Breast epithelium (tissue), 4 donors: Measurements from ENCODE around the gene BCAS1. TPM values are rescaled to one million over a fixed set of nuclear protein-coding genes. Genes with fewer than 3 reads are reported as not detected.

Source experiments
- DNase-seq, 2 donors: peaks; one replicate each; pipeline ENCODE4 v3.0.0-alpha.2; 2019; ENCODE audit warnings: low spot score in 2 of 2
- H3K27ac ChIP-seq, 2 donors: fragments of 200-600 bp; sonication (generic) in 1 of 2; one replicate each; pipeline ENCODE4 v1.5.1; 2016 to 2019; ENCODE audit warnings: mild to moderate bottlenecking in 1 of 2
- H3K27me3 ChIP-seq, 2 donors: fragments of 200-600 bp; sonication (generic) in 1 of 2; one replicate each; pipeline versions ENCODE4 v1.5.1 to v1.6.0; 2017 to 2019; ENCODE audit warnings: control low read depth in 1 of 2, mild to moderate bottlenecking in 1 of 2
- H3K36me3 ChIP-seq: fragments of 200-600 bp; one replicate; pipeline ENCODE4 v1.5.1; 2019
- H3K4me1 ChIP-seq, 2 donors: fragments of 200-600 bp; sonication (generic); one replicate each; pipeline ENCODE4 v1.5.1; 2016 to 2019; ENCODE audit warnings: control low read depth in 1 of 2
- H3K4me3 ChIP-seq, 3 donors: fragments of 200-600 bp; sonication (generic); 1 replicate in 2 of 3; 2 replicates in 1 of 3; pipeline ENCODE4 v1.5.1; 2016 to 2019; ENCODE audit warnings: mild to moderate bottlenecking in 3 of 3, moderate library complexity in 2 of 3
- H3K9me3 ChIP-seq, 2 donors: fragments of 200-600 bp; sonication (generic) in 1 of 2; one replicate each; pipeline ENCODE4 v1.5.1; 2016 to 2019; ENCODE audit warnings: control low read depth in 1 of 2
- CTCF ChIP-seq, 3 donors: fragments of 450-650 bp; IDR thresholded peaks; one replicate each; pipeline ENCODE4 v1.5.1; 2016 to 2017; ENCODE audit warnings: antibody characterized with exemption in 3 of 3, mild to moderate bottlenecking in 3 of 3, moderate library complexity in 3 of 3
- POLR2A ChIP-seq: fragments of 450-650 bp; IDR thresholded peaks from one replicate; pipeline ENCODE4 v1.6.1; 2016; ENCODE audit warnings: antibody characterized with exemption, mild to moderate bottlenecking, moderate library complexity
- POLR2AphosphoS5 ChIP-seq, 3 donors: sonication (generic); formaldehyde crosslinking; IDR thresholded peaks; one replicate each; pipeline ENCODE4 v1.6.1; 2017; ENCODE audit warnings: antibody characterized with exemption in 3 of 3
- intact Hi-C: fragments of 100-400 bp; cut with DNase I; formaldehyde crosslinking; loops from one replicate; pipeline ENCODE4 v1.15.1; 2023; ENCODE audit warnings: low total_unique reads
- total RNA-seq, 3 donors: library from RNA; depleted of rRNA; stranded (reverse); fragments of >200 nt; gene quantifications; one replicate each; pipeline ENCODE4 v1.1.0, GENCODE V29; 2016

Gene BCAS1
- total RNA-seq, 3 donors from 2014 or later = 0.98 to 3.1 TPM; not detected in 1

DNA sequence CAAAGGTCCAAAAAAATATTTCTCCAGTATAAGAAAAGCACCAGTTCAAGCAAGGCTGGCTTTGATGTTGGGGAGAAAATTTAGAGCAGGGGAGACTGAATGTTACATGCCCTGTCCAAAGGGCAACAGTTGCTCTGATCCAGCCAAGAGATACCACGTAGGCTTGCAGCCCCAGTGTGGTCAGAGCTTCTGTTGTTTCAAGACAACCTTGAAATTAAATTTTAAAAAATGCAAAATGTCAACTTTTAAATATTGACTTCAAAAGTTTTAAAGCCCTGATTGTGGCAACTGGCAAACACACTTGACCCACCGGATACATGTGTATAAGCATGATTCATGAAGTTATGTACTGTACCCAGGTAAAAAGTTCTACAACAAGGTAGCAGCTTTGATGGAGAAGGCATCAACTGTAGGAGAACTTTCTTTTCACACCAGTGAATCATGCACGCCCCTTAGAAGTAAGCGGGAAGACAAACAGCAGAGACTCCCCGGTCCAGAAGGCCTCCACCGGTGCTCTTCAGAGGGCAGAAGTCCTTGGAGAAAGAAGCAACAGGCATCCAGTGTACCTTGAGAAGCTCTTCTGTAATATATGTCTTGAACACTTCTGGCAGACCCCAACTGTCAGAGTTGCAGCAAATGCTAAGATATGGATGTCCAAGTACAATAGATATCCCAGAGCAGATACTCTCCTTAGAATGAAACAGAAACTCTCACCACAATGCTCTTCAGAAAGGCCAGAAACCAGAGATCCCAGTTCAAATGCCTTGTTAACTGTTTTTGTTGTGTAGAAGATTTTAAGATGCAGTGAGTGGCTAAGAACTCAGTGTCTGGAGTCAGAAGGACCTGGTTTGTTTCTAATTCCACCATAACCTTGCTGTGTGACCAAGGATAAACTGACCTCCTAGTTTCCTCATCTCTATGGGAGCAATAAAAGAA lies 115.4 kb downstream of the BCAS1 start:
- intact Hi-C loops = no loop called here

GRCh38 chr20:53952528-53953096 lies 117.8 kb downstream of the BCAS1 start:
- H3K9me3 ChIP-seq = peaks cover 0 to 3% of the 10 kb centered on the region in 2 donors
- no peaks in the 10 kb centered on the region for H3K27me3 ChIP-seq
- H3K4me1 ChIP-seq = no peaks in the 10 kb centered on the region
- TF ChIP-seq POLR2A = no peak
- TF ChIP-seq CTCF (IDR thresholded peaks at IDR 0.05) = no peak
- TF ChIP-seq POLR2AphosphoS5 (IDR thresholded peaks at IDR 0.05) = no peak
- DNase-seq = no peak
- H3K27ac ChIP-seq = no peak overlapping the region
- no peak overlapping the region for H3K4me3 ChIP-seq
- H3K36me3 ChIP-seq = no peaks in the 10 kb centered on the region
- intact Hi-C loops = no loop called here

More for the DNA sequence above, 115.4 kb downstream of the BCAS1 start:
- no peak overlapping the region for H3K4me3 ChIP-seq
- H3K9me3 ChIP-seq = peaks cover 0 to 3% of the 10 kb centered on the region in 2 donors
- no peaks in the 10 kb centered on the region for H3K27me3 ChIP-seq
- no peak for DNase-seq
- no peaks in the 10 kb centered on the region for H3K36me3 ChIP-seq
- no peak for TF ChIP-seq CTCF (IDR thresholded peaks at IDR 0.05)
- TF ChIP-seq POLR2A = no peak
- TF ChIP-seq POLR2AphosphoS5 (IDR thresholded peaks at IDR 0.05) = no peak
- no peak overlapping the region for H3K27ac ChIP-seq
- no peaks in the 10 kb centered on the region for H3K4me1 ChIP-seq

GRCh38 chr20:53950578-53950977 lies 119.8 kb downstream of the BCAS1 start:
- no peak for DNase-seq
- H3K9me3 ChIP-seq = peaks cover 0 to 3% of the 10 kb centered on the region in 2 donors
- H3K27ac ChIP-seq = no peak overlapping the region
- H3K27me3 ChIP-seq = no peaks in the 10 kb centered on the region
- H3K36me3 ChIP-seq = no peaks in the 10 kb centered on the region
- TF ChIP-seq POLR2AphosphoS5 (IDR thresholded peaks at IDR 0.05) (no peak), POLR2A (no peak), CTCF (IDR thresholded peaks at IDR 0.05) (no peak)
- H3K4me1 ChIP-seq = no peaks in the 10 kb centered on the region
- intact Hi-C loops = no loop called here
- H3K4me3 ChIP-seq = no peak overlapping the region

GRCh38 chr20:53950031-53950430 lies 120.4 kb downstream of the BCAS1 start:
- Histone ChIP-seq H3K27me3 (no peaks in the 10 kb centered on the region), H3K4me1 (no peaks in the 10 kb centered on the region), H3K36me3 (no peaks in the 10 kb centered on the region), H3K4me3 (no peak overlapping the region), H3K9me3 (peaks cover 0 to 3% of the 10 kb centered on the region in 2 donors), H3K27ac (peak overlapping the region in 1 of 2 donors; percentile 40)
- no peak for TF ChIP-seq POLR2A
- TF ChIP-seq POLR2AphosphoS5 (IDR thresholded peaks at IDR 0.05) = no peak
- no peak for TF ChIP-seq CTCF (IDR thresholded peaks at IDR 0.05)
- intact Hi-C loops = no loop called here
- DNase-seq = no peak
